ENCODE data around the gene ZNF785. TPM values are rescaled to one million over a fixed set of nuclear protein-coding genes. Genes with fewer than 3 reads are reported as not detected.

Gene ZNF785
- total and polyA plus RNA-seq, 2 of the 13 experiments (the other 11 are each of a cell fraction or from before 2014, with no cell fraction given): 0.01 TPM; not detected in 1

- TF ChIP-seq TAF15 (IDR thresholded peaks at IDR 0.05; ENCODE audit: low read depth, low read length, poor library complexity, severe bottlenecking): no peak
- TF ChIP-seq CENPX (CRISPR knock-in tag; IDR thresholded peaks at IDR 0.05): no peak
- peak; percentile 100 for TF ChIP-seq NFYC (CRISPR knock-in tag; IDR thresholded peaks at IDR 0.05)
- peak; percentile 92; the same call in 1 of the 2 replicates for TF ChIP-seq NFKB2 (CRISPR knock-in tag; IDR thresholded peaks at IDR 0.05; ENCODE audit: borderline replicate concordance)
- TF ChIP-seq RERE (CRISPR knock-in tag; IDR thresholded peaks at IDR 0.05; ENCODE audit: low read depth): no peak
- peak; percentile 95 for TF ChIP-seq ELF1 (CRISPR knock-in tag; IDR thresholded peaks at IDR 0.05)
- TF ChIP-seq PHB2 (IDR thresholded peaks at IDR 0.05; ENCODE audit: partially characterized antibody): no peak
- TF ChIP-seq E2F2 (CRISPR knock-in tag; IDR thresholded peaks at IDR 0.05; ENCODE audit: borderline replicate concordance): peak; percentile 69; the same call in 1 of the 2 replicates
- peak; percentile 51; the same call in 1 of the 2 replicates for TF ChIP-seq ZBTB14 (CRISPR knock-in tag; IDR thresholded peaks at IDR 0.05)
- peak; percentile 95; the same call in 1 of the 2 replicates for TF ChIP-seq MTF1 (CRISPR knock-in tag; IDR thresholded peaks at IDR 0.05)
- peak; percentile 91 for TF ChIP-seq HNRNPLL (IDR thresholded peaks at IDR 0.05; ENCODE audit: low read depth, low read length, poor library complexity, severe bottlenecking)
- TF ChIP-seq TOE1 (CRISPR knock-in tag; IDR thresholded peaks at IDR 0.05): no peak; the same call in 1 of the 2 replicates
- TF ChIP-seq AKNA (CRISPR knock-in tag; IDR thresholded peaks at IDR 0.05; ENCODE audit: borderline replicate concordance): peak; percentile 91; the same call in 1 of the 2 replicates
- TF ChIP-seq TEAD3 (CRISPR knock-in tag; optimal IDR thresholded peaks at IDR 0.05; ENCODE audit: borderline replicate concordance): peak; percentile 67
Observed at GRCh38 chr16:30609926-30610839, 24.7 kb upstream of the ZNF785 start, which contains the start of gene ZNF689 (continued).
